Stimulated activated CD8-positive, alpha-beta memory T cell treated with anti-CD3 and anti-CD28 coated beads, Interleukin-4, amount 100 ng/mL, for 1 hour (primary cell): Measurements from ENCODE around the gene PCDHA12.
"Not testable (repeated sequence)": the region's sequence is repeated elsewhere in the genome, so short reads cannot be mapped to it uniquely, and the experiment has no call there.

Experiments
- DNase-seq, 2 donors: peaks; one replicate each; pipeline ENCODE4 v3.0.0-alpha.2; 2020; ENCODE audit warnings: low read depth in 2 of 2, low spot score in 1 of 2

Gene PCDHA12, protein sequence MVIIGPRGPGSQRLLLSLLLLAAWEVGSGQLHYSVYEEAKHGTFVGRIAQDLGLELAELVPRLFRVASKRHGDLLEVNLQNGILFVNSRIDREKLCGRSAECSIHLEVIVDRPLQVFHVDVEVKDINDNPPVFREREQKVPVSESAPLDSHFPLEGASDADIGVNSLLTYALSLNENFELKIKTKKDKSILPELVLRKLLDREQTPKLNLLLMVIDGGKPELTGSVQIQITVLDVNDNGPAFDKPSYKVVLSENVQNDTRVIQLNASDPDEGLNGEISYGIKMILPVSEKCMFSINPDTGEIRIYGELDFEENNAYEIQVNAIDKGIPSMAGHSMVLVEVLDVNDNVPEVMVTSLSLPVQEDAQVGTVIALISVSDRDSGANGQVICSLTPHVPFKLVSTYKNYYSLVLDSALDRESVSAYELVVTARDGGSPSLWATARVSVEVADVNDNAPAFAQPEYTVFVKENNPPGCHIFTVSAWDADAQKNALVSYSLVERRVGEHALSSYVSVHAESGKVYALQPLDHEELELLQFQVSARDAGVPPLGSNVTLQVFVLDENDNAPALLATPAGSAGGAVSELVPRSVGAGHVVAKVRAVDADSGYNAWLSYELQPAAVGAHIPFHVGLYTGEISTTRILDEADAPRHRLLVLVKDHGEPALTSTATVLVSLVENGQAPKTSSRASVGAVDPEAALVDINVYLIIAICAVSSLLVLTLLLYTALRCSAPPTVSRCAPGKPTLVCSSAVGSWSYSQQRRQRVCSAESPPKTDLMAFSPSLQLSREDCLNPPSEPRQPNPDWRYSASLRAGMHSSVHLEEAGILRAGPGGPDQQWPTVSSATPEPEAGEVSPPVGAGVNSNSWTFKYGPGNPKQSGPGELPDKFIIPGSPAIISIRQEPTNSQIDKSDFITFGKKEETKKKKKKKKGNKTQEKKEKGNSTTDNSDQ

DNA sequence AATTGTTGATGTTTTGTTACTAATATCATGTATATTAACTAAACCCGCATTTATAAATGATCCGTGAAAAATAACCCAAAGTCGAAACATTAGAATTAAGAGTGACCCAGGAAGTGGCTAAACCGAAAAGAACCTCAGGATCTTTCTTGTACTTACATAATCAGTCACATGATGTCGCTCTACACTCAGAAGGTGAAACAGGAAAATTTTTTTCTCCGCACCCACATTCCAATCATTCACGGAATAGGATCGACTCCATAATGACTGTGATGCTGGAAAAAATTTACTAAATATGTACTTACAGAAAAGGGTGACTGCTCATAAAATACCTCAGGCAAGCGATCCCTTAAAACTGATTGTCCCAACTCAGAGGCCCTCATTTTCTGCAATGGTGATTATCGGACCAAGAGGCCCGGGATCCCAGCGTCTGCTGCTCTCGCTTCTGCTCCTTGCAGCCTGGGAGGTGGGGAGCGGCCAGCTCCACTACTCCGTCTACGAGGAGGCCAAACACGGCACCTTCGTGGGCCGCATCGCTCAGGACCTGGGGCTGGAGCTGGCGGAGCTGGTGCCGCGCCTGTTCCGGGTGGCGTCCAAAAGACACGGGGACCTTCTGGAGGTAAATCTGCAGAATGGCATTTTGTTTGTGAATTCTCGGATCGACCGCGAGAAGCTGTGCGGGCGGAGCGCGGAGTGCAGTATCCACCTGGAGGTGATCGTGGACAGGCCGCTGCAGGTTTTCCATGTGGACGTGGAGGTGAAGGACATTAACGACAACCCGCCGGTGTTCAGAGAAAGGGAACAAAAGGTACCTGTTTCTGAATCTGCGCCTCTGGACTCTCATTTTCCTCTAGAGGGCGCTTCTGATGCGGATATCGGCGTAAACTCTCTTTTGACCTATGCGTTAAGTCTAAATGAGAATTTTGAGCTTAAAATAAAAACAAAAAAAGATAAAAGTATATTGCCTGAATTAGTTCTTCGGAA lies at the start of gene PCDHA12:
Gene PCDHA12, plus strand, starts transcription at position 224 of the 981 bp plus-strand sequence. Its CDS starts 165 bp downstream, at position 389.
- no peak for DNase-seq

DNA sequence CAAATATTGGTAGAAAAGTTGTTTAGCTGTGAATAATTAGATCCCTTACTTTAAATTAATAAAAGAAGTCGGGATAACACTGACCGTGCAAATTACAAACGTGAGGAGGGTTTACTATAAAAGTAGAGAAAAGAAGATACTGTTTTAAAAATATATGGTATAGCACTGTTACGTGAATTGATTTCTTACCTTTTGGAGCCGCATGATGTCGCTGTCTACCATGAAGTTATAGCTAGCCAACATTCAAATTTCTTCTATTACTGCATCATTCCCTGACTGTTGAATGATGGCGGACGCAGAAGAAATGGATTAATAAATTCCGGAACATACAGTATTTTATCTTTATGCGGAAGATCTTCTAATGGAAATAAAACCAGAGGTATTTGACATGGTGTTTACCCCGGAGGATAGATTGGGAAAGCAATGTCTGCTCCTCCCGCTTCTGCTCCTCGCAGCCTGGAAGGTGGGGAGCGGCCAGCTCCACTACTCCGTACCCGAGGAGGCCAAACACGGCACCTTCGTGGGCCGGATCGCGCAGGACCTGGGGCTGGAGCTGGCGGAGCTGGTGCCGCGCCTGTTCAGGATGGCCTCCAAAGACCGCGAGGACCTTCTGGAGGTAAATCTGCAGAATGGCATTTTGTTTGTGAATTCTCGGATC lies 47.3 kb upstream of the PCDHA12 start, which contains the start of gene PCDHA6:
Gene PCDHA6, plus strand, starts transcription at position 257 of the 658 bp plus-strand sequence. Its CDS starts 132 bp downstream, at position 389.
- DNase-seq = no peak

DNA sequence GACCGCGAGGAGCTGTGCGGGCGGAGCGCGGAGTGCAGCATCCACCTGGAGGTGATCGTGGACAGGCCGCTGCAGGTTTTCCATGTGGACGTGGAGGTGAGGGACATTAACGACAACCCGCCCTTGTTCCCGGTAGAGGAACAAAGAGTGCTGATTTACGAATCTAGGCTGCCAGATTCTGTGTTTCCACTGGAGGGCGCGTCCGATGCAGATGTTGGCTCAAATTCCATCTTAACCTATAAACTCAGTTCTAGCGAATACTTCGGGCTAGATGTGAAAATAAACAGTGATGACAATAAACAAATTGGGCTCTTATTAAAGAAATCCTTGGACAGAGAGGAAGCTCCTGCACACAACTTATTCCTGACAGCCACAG lies 46.8 kb upstream of the PCDHA12 start:
- DNase-seq = no peak

DNA sequence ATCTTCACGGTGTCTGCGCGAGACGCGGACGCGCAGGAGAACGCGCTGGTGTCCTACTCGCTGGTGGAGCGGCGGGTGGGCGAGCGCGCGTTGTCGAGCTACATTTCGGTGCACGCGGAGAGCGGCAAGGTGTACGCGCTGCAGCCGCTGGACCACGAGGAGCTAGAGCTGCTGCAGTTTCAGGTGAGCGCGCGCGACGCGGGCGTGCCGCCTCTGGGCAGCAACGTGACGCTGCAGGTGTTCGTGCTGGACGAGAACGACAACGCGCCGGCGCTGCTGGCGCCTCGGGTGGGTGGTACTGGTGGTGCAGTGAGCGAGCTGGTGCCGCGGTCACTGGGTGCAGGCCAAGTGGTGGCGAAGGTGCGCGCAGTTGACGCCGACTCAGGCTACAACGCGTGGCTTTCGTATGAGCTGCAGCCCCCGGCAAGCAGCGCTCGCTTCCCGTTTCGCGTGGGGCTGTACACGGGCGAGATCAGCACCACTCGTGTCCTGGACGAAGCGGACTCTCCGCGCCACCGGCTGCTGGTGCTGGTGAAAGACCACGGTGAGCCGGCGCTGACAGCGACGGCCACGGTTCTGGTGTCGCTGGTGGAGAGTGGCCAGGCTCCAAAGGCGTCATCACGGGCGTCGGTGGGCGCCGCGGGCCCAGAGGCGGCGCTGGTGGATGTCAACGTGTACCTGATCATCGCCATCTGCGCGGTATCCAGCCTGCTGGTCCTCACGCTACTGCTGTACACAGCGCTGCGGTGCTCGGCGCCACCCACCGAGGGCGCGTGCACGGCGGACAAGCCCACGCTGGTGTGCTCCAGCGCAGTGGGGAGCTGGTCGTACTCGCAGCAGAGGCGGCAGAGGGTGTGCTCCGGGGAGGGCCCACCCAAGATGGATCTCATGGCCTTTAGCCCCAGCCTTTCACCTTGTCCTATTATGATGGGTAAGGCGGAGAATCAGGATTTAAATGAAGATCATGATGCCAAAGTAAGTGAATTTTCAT lies 45.3 kb upstream of the PCDHA12 start:
- DNase-seq = not testable (repeated sequence)

DNA sequence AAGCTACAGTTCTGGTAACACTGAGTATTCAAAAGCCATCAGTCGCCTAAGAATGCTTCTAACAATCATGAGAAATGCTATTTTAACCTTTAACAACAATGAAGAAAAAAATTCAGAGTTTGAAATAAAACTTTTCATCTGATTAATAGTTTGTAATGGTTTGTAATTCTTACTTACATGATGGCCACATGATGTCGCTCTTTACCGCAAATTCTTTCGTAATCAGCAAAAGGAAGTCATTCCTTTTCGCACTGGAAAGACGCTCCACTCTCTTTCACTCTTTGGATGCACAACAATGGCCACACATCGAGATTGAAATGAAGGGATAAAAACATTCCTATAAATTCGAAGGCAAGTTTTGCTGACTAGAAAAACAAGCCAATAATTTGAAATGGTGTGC lies 41.1 kb upstream of the PCDHA12 start, which contains the start of gene PCDHA7:
Gene PCDHA7, plus strand, starts transcription at position 277 of the 400 bp plus-strand sequence. Its CDS starts 115 bp downstream, at position 392.
- DNase-seq = no peak

DNA sequence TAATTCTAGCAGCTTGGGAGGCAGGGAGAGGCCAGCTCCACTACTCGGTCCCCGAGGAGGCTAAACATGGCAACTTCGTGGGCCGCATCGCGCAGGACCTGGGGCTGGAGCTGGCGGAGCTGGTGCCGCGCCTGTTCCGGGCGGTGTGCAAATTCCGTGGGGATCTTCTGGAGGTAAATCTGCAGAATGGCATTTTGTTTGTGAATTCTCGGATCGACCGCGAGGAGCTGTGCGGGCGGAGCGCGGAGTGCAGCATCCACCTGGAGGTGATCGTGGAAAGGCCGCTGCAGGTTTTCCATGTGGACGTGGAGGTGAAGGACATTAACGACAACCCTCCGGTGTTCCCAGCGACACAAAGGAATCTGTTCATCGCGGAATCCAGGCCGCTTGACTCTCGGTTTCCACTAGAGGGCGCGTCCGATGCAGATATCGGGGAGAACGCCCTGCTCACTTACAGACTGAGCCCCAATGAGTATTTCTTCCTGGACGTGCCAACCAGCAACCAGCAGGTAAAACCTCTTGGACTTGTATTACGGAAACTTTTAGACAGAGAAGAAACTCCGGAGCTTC lies 40.6 kb upstream of the PCDHA12 start:
- not testable (repeated sequence) for DNase-seq

DNA sequence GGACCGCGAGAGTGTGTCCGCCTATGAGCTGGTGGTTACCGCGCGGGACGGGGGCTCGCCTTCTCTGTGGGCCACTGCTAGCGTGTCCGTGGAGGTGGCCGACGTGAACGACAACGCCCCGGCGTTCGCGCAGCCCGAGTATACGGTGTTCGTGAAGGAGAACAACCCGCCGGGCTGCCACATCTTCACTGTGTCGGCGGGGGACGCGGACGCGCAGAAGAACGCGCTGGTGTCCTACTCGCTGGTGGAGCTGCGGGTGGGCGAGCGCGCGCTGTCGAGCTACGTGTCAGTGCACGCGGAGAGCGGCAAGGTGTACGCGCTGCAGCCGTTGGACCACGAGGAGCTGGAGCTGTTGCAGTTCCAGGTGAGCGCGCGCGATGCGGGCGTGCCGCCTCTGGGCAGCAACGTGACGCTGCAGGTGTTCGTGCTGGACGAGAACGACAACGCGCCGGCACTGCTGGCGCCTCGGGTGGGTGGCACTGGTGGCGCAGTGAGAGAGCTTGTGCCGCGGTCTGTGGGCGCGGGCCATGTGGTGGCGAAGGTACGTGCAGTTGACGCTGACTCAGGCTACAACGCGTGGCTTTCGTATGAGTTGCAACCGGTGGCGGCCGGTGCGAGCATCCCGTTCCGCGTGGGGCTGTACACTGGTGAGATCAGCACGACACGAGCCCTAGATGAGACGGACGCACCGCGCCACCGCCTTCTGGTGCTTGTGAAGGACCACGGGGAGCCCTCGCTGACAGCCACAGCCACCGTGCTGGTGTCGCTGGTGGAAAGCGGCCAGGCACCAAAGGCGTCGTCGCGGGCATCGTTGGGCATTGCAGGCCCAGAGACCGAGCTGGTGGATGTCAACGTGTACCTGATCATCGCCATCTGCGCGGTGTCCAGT lies 39.2 kb upstream of the PCDHA12 start:
- DNase-seq = no peak

DNA sequence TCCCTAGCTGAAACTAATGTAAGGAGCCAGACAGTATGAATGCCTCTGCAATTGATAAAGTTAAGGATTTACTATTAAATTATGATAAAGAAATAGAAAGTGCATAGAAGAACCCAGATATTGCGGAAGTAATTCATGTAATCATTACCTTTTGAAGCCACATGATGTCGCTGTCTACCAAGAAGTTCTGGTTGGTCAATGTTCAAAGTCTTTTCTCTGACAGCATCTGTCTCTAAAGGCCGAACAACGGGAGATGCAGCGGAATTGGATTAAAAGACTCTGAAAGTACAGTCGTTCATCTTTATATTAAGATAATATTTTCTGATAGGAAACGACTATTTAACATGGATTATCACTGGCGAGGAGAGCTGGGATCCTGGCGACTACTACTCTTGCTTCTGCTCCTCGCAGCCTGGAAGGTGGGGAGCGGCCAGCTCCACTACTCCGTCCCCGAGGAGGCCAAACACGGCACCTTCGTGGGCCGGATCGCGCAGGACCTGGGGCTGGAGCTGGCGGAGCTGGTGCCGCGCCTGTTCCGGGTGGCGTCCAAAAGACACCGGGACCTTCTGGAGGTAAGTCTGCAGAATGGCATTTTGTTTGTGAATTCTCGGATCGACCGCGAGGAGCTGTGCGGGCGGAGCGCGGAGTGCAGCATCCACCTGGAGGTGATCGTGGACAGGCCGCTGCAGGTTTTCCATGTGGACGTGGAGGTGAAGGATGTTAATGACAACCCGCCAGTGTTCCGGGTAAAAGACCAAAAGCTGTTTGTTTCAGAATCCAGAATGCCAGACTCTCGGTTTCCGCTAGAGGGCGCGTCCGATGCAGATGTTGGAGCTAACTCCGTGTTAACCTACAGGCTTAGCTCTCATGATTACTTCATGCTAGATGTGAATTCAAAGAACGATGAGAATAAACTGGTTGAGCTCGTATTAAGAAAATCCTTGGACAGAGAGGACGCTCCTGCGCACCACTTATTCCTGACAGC lies 33.8 kb upstream of the PCDHA12 start, which contains the start of gene PCDHA8:
Gene PCDHA8, plus strand, starts transcription at position 210 of the 985 bp plus-strand sequence. Its CDS starts 135 bp downstream, at position 345.
- DNase-seq = no peak

DNA sequence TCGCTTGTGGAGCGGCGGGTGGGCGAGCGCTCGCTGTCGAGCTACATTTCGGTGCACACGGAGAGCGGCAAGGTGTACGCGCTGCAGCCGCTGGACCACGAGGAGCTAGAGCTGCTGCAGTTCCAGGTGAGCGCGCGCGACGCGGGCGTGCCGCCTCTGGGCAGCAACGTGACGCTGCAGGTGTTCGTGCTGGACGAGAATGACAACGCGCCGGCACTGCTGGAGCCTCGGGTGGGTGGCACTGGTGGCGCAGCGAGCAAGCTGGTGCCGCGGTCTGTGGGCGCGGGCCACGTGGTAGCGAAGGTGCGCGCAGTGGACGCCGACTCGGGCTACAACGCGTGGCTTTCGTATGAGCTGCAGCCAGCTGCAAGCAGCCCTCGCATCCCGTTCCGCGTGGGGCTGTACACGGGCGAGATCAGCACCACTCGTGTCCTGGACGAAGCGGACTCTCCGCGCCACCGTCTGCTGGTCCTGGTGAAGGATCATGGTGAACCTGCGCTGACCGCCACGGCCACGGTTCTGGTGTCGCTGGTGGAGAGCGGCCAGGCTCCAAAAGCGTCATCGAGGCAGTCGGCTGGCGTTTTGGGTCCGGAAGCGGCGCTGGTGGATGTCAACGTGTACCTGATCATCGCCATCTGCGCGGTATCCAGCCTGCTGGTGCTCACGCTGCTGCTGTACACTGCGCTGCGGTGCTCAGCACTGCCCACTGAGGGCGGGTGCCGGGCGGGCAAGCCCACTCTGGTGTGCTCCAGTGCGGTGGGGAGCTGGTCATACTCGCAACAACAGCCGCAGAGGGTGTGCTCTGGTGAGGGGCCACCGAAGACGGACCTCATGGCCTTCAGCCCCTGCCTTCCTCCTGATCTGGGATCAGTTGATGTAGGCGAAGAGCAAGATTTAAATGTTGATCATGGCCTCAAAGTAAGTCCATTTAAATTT lies 32.0 kb upstream of the PCDHA12 start:
- no peak for DNase-seq

DNA sequence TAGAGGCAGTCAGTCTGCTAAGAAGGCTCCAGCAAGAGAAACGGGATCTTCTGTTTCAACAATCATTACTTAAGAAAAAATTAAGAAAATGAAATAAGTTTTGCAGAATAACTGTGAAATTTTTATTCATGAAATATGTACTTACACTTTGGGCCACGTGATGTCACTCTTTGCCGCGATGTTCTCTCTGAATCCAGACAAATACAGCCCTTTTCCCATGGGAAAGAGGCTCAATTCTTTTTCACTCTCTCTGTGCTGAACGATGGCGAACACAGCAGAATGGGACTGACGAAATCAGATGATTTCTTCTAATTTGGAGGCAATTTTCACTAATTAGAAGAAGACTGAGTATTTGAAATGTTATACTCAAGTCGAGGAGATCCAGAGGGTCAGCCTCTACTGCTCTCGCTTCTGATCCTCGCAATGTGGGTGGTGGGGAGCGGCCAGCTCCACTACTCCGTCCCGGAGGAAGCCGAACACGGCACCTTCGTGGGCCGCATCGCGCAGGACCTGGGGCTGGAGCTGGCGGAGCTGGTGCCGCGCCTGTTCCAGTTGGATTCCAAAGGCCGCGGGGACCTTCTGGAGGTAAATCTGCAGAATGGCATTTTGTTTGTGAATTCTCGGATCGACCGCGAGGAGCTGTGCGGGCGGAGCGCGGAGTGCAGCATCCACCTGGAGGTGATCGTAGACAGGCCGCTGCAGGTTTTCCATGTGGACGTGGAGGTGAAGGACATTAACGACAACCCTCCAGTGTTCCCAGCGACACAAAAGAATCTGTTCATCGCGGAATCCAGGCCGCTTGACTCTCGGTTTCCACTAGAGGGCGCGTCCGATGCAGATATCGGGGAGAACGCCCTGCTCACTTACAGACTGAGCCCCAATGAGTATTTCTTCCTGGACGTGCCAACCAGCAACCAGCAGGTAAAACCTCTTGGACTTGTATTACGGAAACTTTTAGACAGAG lies 26.7 kb upstream of the PCDHA12 start, which contains the start of gene PCDHA9:
Gene PCDHA9, plus strand, starts transcription at position 244 of the 964 bp plus-strand sequence. Its CDS starts 114 bp downstream, at position 358.
- not testable (repeated sequence) for DNase-seq

DNA sequence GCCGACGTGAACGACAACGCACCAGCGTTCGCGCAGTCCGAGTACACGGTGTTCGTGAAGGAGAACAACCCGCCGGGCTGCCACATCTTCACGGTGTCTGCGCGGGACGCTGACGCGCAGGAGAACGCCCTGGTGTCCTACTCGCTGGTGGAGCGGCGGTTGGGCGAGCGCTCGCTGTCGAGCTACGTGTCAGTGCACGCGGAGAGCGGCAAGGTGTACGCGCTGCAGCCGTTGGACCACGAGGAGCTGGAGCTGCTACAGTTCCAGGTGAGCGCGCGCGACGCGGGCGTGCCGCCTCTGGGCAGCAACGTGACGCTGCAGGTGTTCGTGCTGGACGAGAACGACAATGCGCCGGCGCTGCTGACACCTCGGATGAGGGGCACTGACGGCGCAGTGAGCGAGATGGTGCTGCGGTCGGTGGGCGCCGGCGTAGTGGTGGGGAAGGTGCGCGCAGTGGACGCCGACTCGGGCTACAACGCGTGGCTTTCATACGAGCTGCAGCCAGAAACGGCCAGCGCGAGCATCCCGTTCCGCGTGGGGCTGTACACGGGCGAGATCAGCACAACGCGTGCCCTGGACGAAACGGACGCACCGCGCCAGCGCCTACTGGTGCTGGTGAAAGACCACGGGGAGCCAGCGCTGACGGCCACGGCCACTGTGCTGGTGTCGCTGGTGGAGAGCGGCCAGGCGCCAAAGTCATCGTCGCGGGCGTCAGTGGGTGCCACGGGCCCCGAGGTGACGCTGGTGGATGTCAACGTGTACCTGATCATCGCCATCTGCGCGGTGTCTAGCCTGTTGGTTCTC lies 25.1 kb upstream of the PCDHA12 start:
- DNase-seq = not testable (repeated sequence)

DNA sequence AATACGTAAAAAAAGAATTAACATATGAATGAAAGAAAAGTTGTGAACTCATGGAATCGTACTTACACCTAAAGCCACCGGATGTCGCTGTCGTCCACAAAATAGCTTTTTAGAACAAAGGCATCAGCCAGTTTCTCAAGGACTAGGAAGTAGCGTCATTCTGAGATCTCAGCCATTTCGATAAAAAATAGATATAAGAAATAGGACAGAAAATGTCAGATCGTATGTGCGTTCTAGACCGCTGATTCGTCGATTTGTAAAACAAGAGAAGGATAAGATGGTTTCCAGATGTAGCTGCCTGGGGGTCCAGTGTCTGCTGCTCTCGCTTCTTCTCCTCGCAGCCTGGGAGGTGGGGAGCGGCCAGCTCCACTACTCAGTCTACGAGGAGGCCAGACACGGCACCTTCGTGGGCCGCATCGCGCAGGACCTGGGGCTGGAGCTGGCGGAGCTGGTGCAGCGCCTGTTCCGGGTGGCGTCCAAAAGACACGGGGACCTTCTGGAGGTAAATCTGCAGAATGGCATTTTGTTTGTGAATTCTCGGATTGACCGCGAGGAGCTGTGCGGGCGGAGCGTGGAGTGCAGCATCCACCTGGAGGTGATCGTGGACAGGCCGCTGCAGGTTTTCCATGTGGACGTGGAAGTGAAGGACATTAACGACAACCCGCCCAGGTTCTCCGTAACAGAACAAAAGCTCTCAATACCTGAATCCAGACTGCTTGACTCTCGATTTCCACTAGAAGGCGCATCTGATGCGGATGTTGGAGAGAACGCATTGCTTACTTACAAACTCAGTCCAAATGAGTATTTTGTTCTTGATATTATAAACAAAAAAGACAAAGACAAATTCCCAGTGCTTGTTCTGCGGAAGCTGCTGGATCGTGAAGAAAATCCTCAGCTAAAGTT lies 19.1 kb upstream of the PCDHA12 start, which contains the start of gene PCDHA10:
Gene PCDHA10, plus strand, starts transcription at position 126 of the 903 bp plus-strand sequence. Its CDS starts 152 bp downstream, at position 278.
- DNase-seq = no peak
